Keratinocyte (primary cell): ENCODE data around the gene MRPL52. TPM values are rescaled to one million over a fixed set of nuclear protein-coding genes. Genes with fewer than 3 reads are reported as not detected.

Experiments used
- DNase-seq: peaks from one replicate; pipeline ENCODE4 v3.0.0-alpha.2; 2011; ENCODE audit warnings: low read depth, missing footprints, low spot score
- FAIRE-seq: peaks from 2 replicates; lab custom pipeline; 2011; peaks lifted over from hg19 to GRCh38; lab: Jason Lieb, UNC
- H2AFZ ChIP-seq: 2 replicates; pipeline ENCODE4 v1.6.0; 2012; ENCODE audit warnings: low read length, control low read depth, inconsistent platforms; ENCODE audit not compliant: control insufficient read depth
- H3K27ac ChIP-seq: 2 replicates; pipeline ENCODE4 v1.5.1; 2011; ENCODE audit warnings: low read length; ENCODE audit not compliant: control insufficient read depth, insufficient read depth
- H3K27me3 ChIP-seq: 3 replicates; pipeline ENCODE4 v1.6.0; 2011; ENCODE audit warnings: low read length; ENCODE audit not compliant: control insufficient read depth, insufficient read depth; ENCODE audit errors: extremely low read depth
- H3K36me3 ChIP-seq, 2 experiments: 2 replicates in 1 of 2; 3 replicates in 1 of 2; pipeline ENCODE4 v1.5.1; 2011; ENCODE audit warnings: low read length in 2 of 2, mild to moderate bottlenecking in 1 of 2; ENCODE audit not compliant: control insufficient read depth in 2 of 2, insufficient read depth in 2 of 2; ENCODE audit errors: extremely low read depth in 1 of 2
- H3K4me1 ChIP-seq: 3 replicates; pipeline ENCODE4 v1.5.1; 2011; ENCODE audit warnings: low read length; ENCODE audit not compliant: control insufficient read depth, insufficient read depth; ENCODE audit errors: extremely low read depth
- H3K4me2 ChIP-seq: 3 replicates; pipeline ENCODE4 v1.6.0; 2011; ENCODE audit warnings: low read depth, low read length; ENCODE audit not compliant: control insufficient read depth, insufficient read depth; ENCODE audit errors: extremely low read depth
- H3K4me3 ChIP-seq, 3 experiments: fragments of 200-600 bp in 1 of 3; sonication (generic) in 1 of 3; 2 replicates in 2 of 3; 3 replicates in 1 of 3; pipeline ENCODE4 v1.5.1; 2011 to 2016; ENCODE audit warnings: low read length in 3 of 3, mild to moderate bottlenecking in 3 of 3, control low read depth in 2 of 3, inconsistent platforms in 1 of 3, low read depth in 1 of 3, mixed read lengths in 1 of 3, mixed run types in 1 of 3, moderate library complexity in 1 of 3; ENCODE audit not compliant: control insufficient read depth in 2 of 3, insufficient read depth in 2 of 3; ENCODE audit errors: extremely low read depth in 1 of 3
- H3K79me2 ChIP-seq: 2 replicates; pipeline ENCODE4 v1.6.0; 2012; ENCODE audit warnings: low read length; ENCODE audit not compliant: control insufficient read depth, insufficient read depth
- H3K9ac ChIP-seq: 3 replicates; pipeline ENCODE4 v1.6.0; 2011; ENCODE audit warnings: low read length; ENCODE audit not compliant: control insufficient read depth, insufficient read depth; ENCODE audit errors: extremely low read depth
- H3K9me1 ChIP-seq: 3 replicates; pipeline ENCODE4 v1.6.0; 2011; ENCODE audit warnings: low read length; ENCODE audit not compliant: control insufficient read depth, insufficient read depth; ENCODE audit errors: extremely low read depth
- H3K9me3 ChIP-seq: 2 replicates; pipeline ENCODE4 v1.5.1; 2012; ENCODE audit warnings: low read depth, low read length; ENCODE audit not compliant: control insufficient read depth
- H4K20me1 ChIP-seq: 3 replicates; pipeline ENCODE4 v1.6.0; 2011; ENCODE audit warnings: low read length; ENCODE audit not compliant: control insufficient read depth, insufficient read depth; ENCODE audit errors: extremely low read depth
- CTCF ChIP-seq, 3 experiments: IDR thresholded peaks in 1 of 3; conservative IDR thresholded peaks in 1 of 3; optimal IDR thresholded peaks in 1 of 3; 2 replicates in 2 of 3; 3 replicates in 1 of 3; pipeline versions ENCODE3 to v1.5.1; 2011; ENCODE audit warnings: low read length in 3 of 3, mild to moderate bottlenecking in 3 of 3, moderate library complexity in 2 of 3, control low read depth in 1 of 3, inconsistent platforms in 1 of 3; ENCODE audit not compliant: insufficient read depth in 2 of 3; ENCODE audit errors: extremely low read depth in 1 of 3
- EZH2 ChIP-seq: IDR thresholded peaks from one replicate; pipeline ENCODE4 v1.6.1; 2012; ENCODE audit warnings: inconsistent platforms, mild to moderate bottlenecking, low read length, moderate library complexity
- dilution Hi-C: fragments of 300-500 bp; cut with MboI; formaldehyde crosslinking; loops from one replicate; pipeline ENCODE4 v1.7.0; 2020; ENCODE audit warnings: low sequenced_read_pairs; ENCODE audit not compliant: extremely low pct_ligation_motif_present
- polyA plus RNA-seq, 5 experiments: library from polyadenylated mRNA; depleted of rRNA in 3 of 5; stranded (reverse) in 3 of 5; stranded (forward) in 1 of 5; unstranded in 1 of 5; fragments of >200 nt; gene quantifications; 1 replicate in 1 of 5; 2 replicates in 3 of 5; 3 replicates in 1 of 5; pipeline versions ENCODE4 v1.2.1 to v1.2.3, GENCODE V29; 2011 to 2012; ENCODE audit warnings: missing spikeins in 2 of 5, low read depth in 1 of 5, low replicate concordance in 1 of 5

Gene MRPL52
- polyA plus RNA-seq, 1 donor (not counting 4 experiments of a cell fraction or from before 2014, with no cell fraction given): 104 TPM

- peak overlapping the region; percentile 93 for H3K27ac ChIP-seq
- no peaks in the 10 kb centered on the region for H3K9me3 ChIP-seq
- H3K36me3 ChIP-seq: peaks cover 27 to 54% of the 10 kb centered on the region in 2 experiments
- no peaks in the 10 kb centered on the region for H4K20me1 ChIP-seq
- peak overlapping the region; percentile 94 for H3K9ac ChIP-seq
- FAIRE-seq (peak; percentile 85), DNase-seq (peak; percentile 86)
- H2AFZ ChIP-seq: no peak overlapping the region
- peak overlapping the region; percentile 89 to 99 (median 92) for H3K4me3 ChIP-seq
- TF ChIP-seq EZH2: no peak
- no peak for TF ChIP-seq CTCF (optimal IDR thresholded peaks at IDR 0.05 in 1 of 3, IDR thresholded peaks at IDR 0.05 in 1 of 3, conservative IDR thresholded peaks at IDR 0.05 in 1 of 3; ENCODE audit: extremely low read depth in 1 of 3, insufficient read depth in 2 of 3, low read length in 3 of 3)
- peaks cover 3% of the 10 kb centered on the region for H3K9me1 ChIP-seq
- dilution Hi-C loops: no loop called here
- no peaks in the 10 kb centered on the region for H3K27me3 ChIP-seq
- peak overlapping the region; percentile 95 for H3K4me2 ChIP-seq
- peaks cover 76% of the 10 kb centered on the region for H3K79me2 ChIP-seq
- peaks cover 25% of the 10 kb centered on the region for H3K4me1 ChIP-seq
Measured at GRCh38 chr14:22839159-22839779, 9.6 kb downstream of the MRPL52 start.

- Histone ChIP-seq H2AFZ (no peak overlapping the region), H3K9me1 (peaks cover 3% of the 10 kb centered on the region), H3K4me3 (no peak overlapping the region), H3K9ac (peak overlapping the region; percentile 24), H3K27ac (no peak overlapping the region), H3K9me3 (no peaks in the 10 kb centered on the region), H3K4me2 (no peak overlapping the region), H3K79me2 (peaks cover 83% of the 10 kb centered on the region), H3K4me1 (peaks cover 29% of the 10 kb centered on the region), H3K27me3 (no peaks in the 10 kb centered on the region), H3K36me3 (peaks cover 41 to 68% of the 10 kb centered on the region in 2 experiments), H4K20me1 (no peaks in the 10 kb centered on the region)
- TF ChIP-seq CTCF (optimal IDR thresholded peaks at IDR 0.05 in 1 of 3, IDR thresholded peaks at IDR 0.05 in 1 of 3, conservative IDR thresholded peaks at IDR 0.05 in 1 of 3; ENCODE audit: extremely low read depth in 1 of 3, insufficient read depth in 2 of 3, low read length in 3 of 3) (no peak), EZH2 (no peak)
- dilution Hi-C loops: no loop called here
- DNase-seq (no peak), FAIRE-seq (no peak)
Measured at GRCh38 chr14:22841311-22841710, 11.6 kb downstream of the MRPL52 start.
